ENCODE measurements around the gene MFRP. TPM values are rescaled to one million over a fixed set of nuclear protein-coding genes. Genes with fewer than 3 reads are reported as not detected.

The MFRP gene
- total RNA-seq, 1 donor from 2014 or later: not detected

- H3K9ac ChIP-seq (ENCODE audit: low read depth in 1 of 3, low read length in 3 of 3): peak overlapping the region; percentile 17 to 79 (median 27)
- H3K4me3 ChIP-seq (ENCODE audit: low read length in 3 of 3): peak overlapping the region in 1 of 3 donors; percentile 45
- peaks cover 0 to 4% (median 2%) of the 10 kb centered on the region in 3 donors for H3K36me3 ChIP-seq (ENCODE audit: control insufficient read depth in 3 of 3, insufficient read depth in 3 of 3, low read length in 3 of 3)
- peaks cover 0 to 9% (median 8%) of the 10 kb centered on the region in 3 donors for H3K27me3 ChIP-seq (ENCODE audit: control insufficient read depth in 3 of 3, insufficient read depth in 3 of 3, low read length in 3 of 3)
- peaks cover 47 to 65% (median 59%) of the 10 kb centered on the region in 3 donors for H3K4me1 ChIP-seq (ENCODE audit: control insufficient read depth in 3 of 3, insufficient read depth in 3 of 3, low read length in 3 of 3)
- no peaks in the 10 kb centered on the region for H3K9me3 ChIP-seq (ENCODE audit: control insufficient read depth in 3 of 3, low read length in 3 of 3)
- H3K27ac ChIP-seq (ENCODE audit: low read depth, low read length): peak overlapping the region; percentile 84
Measured at GRCh38 chr11:119319136-119319699, 27.3 kb downstream of the MFRP start.

GRCh38 chr11:119318240-119319135, 28.0 kb downstream of the MFRP start:
- H3K4me1 ChIP-seq (ENCODE audit: control insufficient read depth in 3 of 3, insufficient read depth in 3 of 3, low read length in 3 of 3): peaks cover 47 to 65% (median 59%) of the 10 kb centered on the region in 3 donors
- no peaks in the 10 kb centered on the region for H3K9me3 ChIP-seq (ENCODE audit: control insufficient read depth in 3 of 3, low read length in 3 of 3)
- peak overlapping the region in 1 of 3 donors; percentile 45 for H3K4me3 ChIP-seq (ENCODE audit: low read length in 3 of 3)
- peak overlapping the region in 2 of 3 donors; percentile 17 to 79 for H3K9ac ChIP-seq (ENCODE audit: low read depth in 1 of 3, low read length in 3 of 3)
- H3K27ac ChIP-seq (ENCODE audit: low read depth, low read length): peak overlapping the region; percentile 84
- H3K36me3 ChIP-seq (ENCODE audit: control insufficient read depth in 3 of 3, insufficient read depth in 3 of 3, low read length in 3 of 3): peaks cover 0 to 4% (median 2%) of the 10 kb centered on the region in 3 donors
- peaks cover 0 to 9% (median 8%) of the 10 kb centered on the region in 3 donors for H3K27me3 ChIP-seq (ENCODE audit: control insufficient read depth in 3 of 3, insufficient read depth in 3 of 3, low read length in 3 of 3)

GRCh38 chr11:119317592-119318239, 28.8 kb downstream of the MFRP start:
- Histone ChIP-seq H3K27ac (ENCODE audit: low read depth, low read length) (peak overlapping the region; percentile 84), H3K4me3 (ENCODE audit: low read length in 3 of 3) (peak overlapping the region; percentile 30 to 63 (median 59)), H3K4me1 (ENCODE audit: control insufficient read depth in 3 of 3, insufficient read depth in 3 of 3, low read length in 3 of 3) (peaks cover 47 to 62% (median 61%) of the 10 kb centered on the region in 3 donors), H3K9me3 (ENCODE audit: control insufficient read depth in 3 of 3, low read length in 3 of 3) (no peaks in the 10 kb centered on the region), H3K36me3 (ENCODE audit: control insufficient read depth in 3 of 3, insufficient read depth in 3 of 3, low read length in 3 of 3) (peaks cover 0 to 6% (median 4%) of the 10 kb centered on the region in 3 donors), H3K27me3 (ENCODE audit: control insufficient read depth in 3 of 3, insufficient read depth in 3 of 3, low read length in 3 of 3) (peaks cover 0 to 9% (median 8%) of the 10 kb centered on the region in 3 donors), H3K9ac (ENCODE audit: low read depth in 1 of 3, low read length in 3 of 3) (peak overlapping the region; percentile 19 to 79 (median 74))

GRCh38 chr11:119316729-119317591, 29.5 kb downstream of the MFRP start, which contains the start of gene MCAM:
Gene MCAM (minus strand): TSS chr11:119317130. CDS start chr11:119317101, 29 bp downstream.
- peak within 1 kb of the TSS; percentile 69 to 81 (median 74) for H3K9ac ChIP-seq (ENCODE audit: low read depth in 1 of 3, low read length in 3 of 3)
- H3K9me3 ChIP-seq (ENCODE audit: control insufficient read depth in 3 of 3, low read length in 3 of 3): no peaks in the 10 kb centered on the region
- H3K4me1 ChIP-seq (ENCODE audit: control insufficient read depth in 3 of 3, insufficient read depth in 3 of 3, low read length in 3 of 3): peaks cover 47 to 66% (median 59%) of the 10 kb centered on the region in 3 donors
- peaks cover 0 to 9% (median 7%) of the 10 kb centered on the region in 3 donors for H3K36me3 ChIP-seq (ENCODE audit: control insufficient read depth in 3 of 3, insufficient read depth in 3 of 3, low read length in 3 of 3)
- H3K27ac ChIP-seq (ENCODE audit: low read depth, low read length): peak within 1 kb of the TSS; percentile 84
- peaks cover 0 to 9% (median 8%) of the 10 kb centered on the region in 3 donors for H3K27me3 ChIP-seq (ENCODE audit: control insufficient read depth in 3 of 3, insufficient read depth in 3 of 3, low read length in 3 of 3)
- H3K4me3 ChIP-seq (ENCODE audit: low read length in 3 of 3): peak within 1 kb of the TSS; percentile 70 to 77 (median 70)

- peaks cover 45 to 59% (median 52%) of the 10 kb centered on the region in 3 donors for H3K4me1 ChIP-seq (ENCODE audit: control insufficient read depth in 3 of 3, insufficient read depth in 3 of 3, low read length in 3 of 3)
- H3K27me3 ChIP-seq (ENCODE audit: control insufficient read depth in 3 of 3, insufficient read depth in 3 of 3, low read length in 3 of 3): peaks cover 0 to 9% (median 8%) of the 10 kb centered on the region in 3 donors
Measured at GRCh38 chr11:119316016-119316728, 30.3 kb downstream of the MFRP start.

GRCh38 chr11:119315131-119316015, 31.1 kb downstream of the MFRP start:
- peaks cover 7 to 17% (median 16%) of the 10 kb centered on the region in 3 donors for H3K36me3 ChIP-seq (ENCODE audit: control insufficient read depth in 3 of 3, insufficient read depth in 3 of 3, low read length in 3 of 3)
- peaks cover 41 to 53% (median 53%) of the 10 kb centered on the region in 3 donors for H3K4me1 ChIP-seq (ENCODE audit: control insufficient read depth in 3 of 3, insufficient read depth in 3 of 3, low read length in 3 of 3)
- H3K9me3 ChIP-seq (ENCODE audit: control insufficient read depth in 3 of 3, low read length in 3 of 3): no peaks in the 10 kb centered on the region
- H3K9ac ChIP-seq (ENCODE audit: low read depth in 1 of 3, low read length in 3 of 3): peak overlapping the region; percentile 69 to 81 (median 74)
- H3K4me3 ChIP-seq (ENCODE audit: low read length in 3 of 3): peak overlapping the region; percentile 70 to 77 (median 70)
- H3K27me3 ChIP-seq (ENCODE audit: control insufficient read depth in 3 of 3, insufficient read depth in 3 of 3, low read length in 3 of 3): peaks cover 0 to 9% (median 4%) of the 10 kb centered on the region in 3 donors
- peak overlapping the region; percentile 78 for H3K27ac ChIP-seq (ENCODE audit: low read depth, low read length)

More at GRCh38 chr11:119316016-119316728, 30.3 kb downstream of the MFRP start:
- H3K36me3 ChIP-seq (ENCODE audit: control insufficient read depth in 3 of 3, insufficient read depth in 3 of 3, low read length in 3 of 3): peaks cover 2 to 12% (median 12%) of the 10 kb centered on the region in 3 donors
- peak overlapping the region; percentile 78 for H3K27ac ChIP-seq (ENCODE audit: low read depth, low read length)
- H3K4me3 ChIP-seq (ENCODE audit: low read length in 3 of 3): peak overlapping the region; percentile 70 to 77 (median 70)
- H3K9me3 ChIP-seq (ENCODE audit: control insufficient read depth in 3 of 3, low read length in 3 of 3): no peaks in the 10 kb centered on the region
- peak overlapping the region; percentile 69 to 81 (median 74) for H3K9ac ChIP-seq (ENCODE audit: low read depth in 1 of 3, low read length in 3 of 3)

- Histone ChIP-seq H3K9me3 (ENCODE audit: control insufficient read depth in 3 of 3, low read length in 3 of 3) (no peaks in the 10 kb centered on the region), H3K9ac (ENCODE audit: low read depth in 1 of 3, low read length in 3 of 3) (peak overlapping the region in 2 of 3 donors; percentile 74 to 81), H3K27me3 (ENCODE audit: control insufficient read depth in 3 of 3, insufficient read depth in 3 of 3, low read length in 3 of 3) (peaks cover 0 to 9% (median 3%) of the 10 kb centered on the region in 3 donors), H3K36me3 (ENCODE audit: control insufficient read depth in 3 of 3, insufficient read depth in 3 of 3, low read length in 3 of 3) (peaks cover 7 to 22% (median 16%) of the 10 kb centered on the region in 3 donors), H3K4me3 (ENCODE audit: low read length in 3 of 3) (peak overlapping the region in 2 of 3 donors; percentile 70 to 77), H3K4me1 (ENCODE audit: control insufficient read depth in 3 of 3, insufficient read depth in 3 of 3, low read length in 3 of 3) (peaks cover 41 to 52% (median 51%) of the 10 kb centered on the region in 3 donors), H3K27ac (ENCODE audit: low read depth, low read length) (peak overlapping the region; percentile 44)
Measured at GRCh38 chr11:119314726-119315125, 31.8 kb downstream of the MFRP start.

- H3K9me3 ChIP-seq (ENCODE audit: control insufficient read depth in 3 of 3, low read length in 3 of 3): no peaks in the 10 kb centered on the region
- no peak overlapping the region for H3K4me3 ChIP-seq (ENCODE audit: low read length in 3 of 3)
- no peak overlapping the region for H3K9ac ChIP-seq (ENCODE audit: low read depth in 1 of 3, low read length in 3 of 3)
- H3K36me3 ChIP-seq (ENCODE audit: control insufficient read depth in 3 of 3, insufficient read depth in 3 of 3, low read length in 3 of 3): peaks cover 10 to 31% (median 26%) of the 10 kb centered on the region in 3 donors
- H3K27ac ChIP-seq (ENCODE audit: low read depth, low read length): no peak overlapping the region
- H3K4me1 ChIP-seq (ENCODE audit: control insufficient read depth in 3 of 3, insufficient read depth in 3 of 3, low read length in 3 of 3): peaks cover 23 to 30% (median 24%) of the 10 kb centered on the region in 3 donors
- H3K27me3 ChIP-seq (ENCODE audit: control insufficient read depth in 3 of 3, insufficient read depth in 3 of 3, low read length in 3 of 3): peaks cover 0 to 3% (median 0%) of the 10 kb centered on the region in 3 donors
Measured at GRCh38 chr11:119310682-119311052, 35.8 kb downstream of the MFRP start.

Data from skeletal muscle tissue (tissue), 4 donors.